ENCODE data around the gene RBM4. TPM values are rescaled to one million over a fixed set of nuclear protein-coding genes. Genes with fewer than 3 reads are reported as not detected.

RBM4 gene
- total and polyA plus RNA-seq, 2 of the 13 experiments (the other 11 are each of a cell fraction or from before 2014, with no cell fraction given): 126 to 136 TPM

- no peak for TF ChIP-seq RBM22 (optimal IDR thresholded peaks at IDR 0.05; ENCODE audit: low read length)
- no peak for TF ChIP-seq FOXP1 (IDR thresholded peaks at IDR 0.05)
- no peak for TF ChIP-seq FOXP1 (CRISPR knock-in tag; IDR thresholded peaks at IDR 0.05)
- no peak for TF ChIP-seq ZNF180 (CRISPR knock-in tag; IDR thresholded peaks at IDR 0.05; ENCODE audit: borderline replicate concordance, low read depth)
- TF ChIP-seq ZNF331 (CRISPR knock-in tag; IDR thresholded peaks at IDR 0.05): no peak
- TF ChIP-seq ZNF3 (CRISPR knock-in tag; IDR thresholded peaks at IDR 0.05): no peak
- no peak for TF ChIP-seq PHF5A (CRISPR knock-in tag; IDR thresholded peaks at IDR 0.05; ENCODE audit: low read depth, unreplicated experiment)
- no peak for TF ChIP-seq SAP130 (CRISPR knock-in tag; IDR thresholded peaks at IDR 0.05; ENCODE audit: low read depth)
- TF ChIP-seq LBX2 (CRISPR knock-in tag; IDR thresholded peaks at IDR 0.05; ENCODE audit: borderline replicate concordance): no peak
These were observed 42.6 kb downstream of the RBM4 start (continued) for GRCh38 chr11:66680966-66681645.

- no peak for DNase-seq (ENCODE audit: low spot score)
- no peaks in the 10 kb centered on the region for H4K20me1 ChIP-seq (ENCODE audit: insufficient read depth, low read length)
These were observed 45.4 kb downstream of the RBM4 start for GRCh38 chr11:66683877-66684276.

More at GRCh38 chr11:66683877-66684276, 45.4 kb downstream of the RBM4 start:
- no peaks in the 10 kb centered on the region for H3K9me3 ChIP-seq (ENCODE audit: low read length)
- H3K4me3 ChIP-seq (replicated peaks in 1 of 3; ENCODE audit: insufficient read depth in 1 of 3, low read depth in 2 of 3, low read length in 3 of 3): no peak overlapping the region
- no TSS peak for BruUV-seq (replicated peaks)
- no peak overlapping the region for H3K27ac ChIP-seq (ENCODE audit: extremely low read length, insufficient read depth, low read length)
- no peak overlapping the region for H2AFZ ChIP-seq (ENCODE audit: low read length)
- H3K4me1 ChIP-seq (ENCODE audit: insufficient read depth, low read length): no peaks in the 10 kb centered on the region; the same call in 1 of the 2 replicates
- intact Hi-C loops (cut with micrococcal nuclease; ENCODE audit: unreplicated experiment) (no loop called here), in situ Hi-C loops (cut with HindIII; ENCODE audit: extremely low pct_ligation_motif_present, low pct_unique_long_range_greater_than_20kb) (no loop called here)
- no peak overlapping the region for H3K4me2 ChIP-seq (ENCODE audit: low read depth, low read length)
- TF ChIP-seq SIN3A (IDR thresholded peaks at IDR 0.05; ENCODE audit: borderline replicate concordance, low read depth, low read length) (no peak), ARID5B (CRISPR knock-in tag; IDR thresholded peaks at IDR 0.05) (no peak), ZNF720 (CRISPR knock-in tag; IDR thresholded peaks at IDR 0.05) (no peak), ZNF121 (CRISPR knock-in tag; IDR thresholded peaks at IDR 0.05) (no peak), MATR3 (CRISPR knock-in tag; IDR thresholded peaks at IDR 0.05) (no peak), ZNF530 (CRISPR knock-in tag; IDR thresholded peaks at IDR 0.05; ENCODE audit: low read depth) (no peak), HNF1B (CRISPR knock-in tag; IDR thresholded peaks at IDR 0.05) (no peak), NR3C1 (CRISPR knock-in tag; IDR thresholded peaks at IDR 0.05) (no peak), KDM4B (CRISPR knock-in tag; IDR thresholded peaks at IDR 0.05) (no peak), ZNF777 (CRISPR knock-in tag; IDR thresholded peaks at IDR 0.05) (no peak)
- H3K9ac ChIP-seq (ENCODE audit: insufficient read depth, low read depth, low read length): no peak overlapping the region
- H3K36me3 ChIP-seq (replicated peaks in 1 of 2; ENCODE audit: control insufficient read depth in 1 of 2, insufficient read depth in 2 of 2, low read length in 2 of 2): no peaks in the 10 kb centered on the region
- ATAC-seq: no peak
- H3K79me2 ChIP-seq (ENCODE audit: insufficient read depth, low read length): no peaks in the 10 kb centered on the region
- H3K27me3 ChIP-seq (ENCODE audit: control insufficient read depth in 1 of 2, insufficient read depth in 2 of 2, low read length in 2 of 2): no peaks in the 10 kb centered on the region; a peak in 1 of 5 replicates
- 92% methylated on average over 6 of the region's 8 CpGs for WGBS (ENCODE audit: low lambda C conversion rate)
- ChIA-PET CTCF (ENCODE audit: low intra/inter-chr PET ratio, low total read pairs) (no interaction called here), POLR2A (no interaction called here)
- no peak for FAIRE-seq

Data from HepG2 (cell line).